Esophagus squamous epithelium (tissue), 5 donors: Measurements from ENCODE around the gene NR2C2. TPM values are rescaled to one million over a fixed set of nuclear protein-coding genes. Genes with fewer than 3 reads are reported as not detected.

Experiments
- DNase-seq: peaks from one replicate; lab custom pipeline; 2025; lab: John Stamatoyannopoulos, UW
- H3K27ac ChIP-seq, 4 donors: fragments of 200-600 bp; sonication (generic); one replicate each; pipeline ENCODE4 v1.5.1; 2016 to 2019; ENCODE audit warnings: mild to moderate bottlenecking in 1 of 4
- H3K27me3 ChIP-seq, 4 donors: fragments of 200-600 bp; sonication (generic); 1 replicate in 3 of 4; 2 replicates in 1 of 4; pipeline versions ENCODE4 v1.5.1 to v1.6.0; 2017 to 2021; ENCODE audit warnings: antibody characterized with exemption in 1 of 4
- H3K36me3 ChIP-seq, 3 donors: fragments of 200-600 bp; sonication (generic); one replicate each; pipeline ENCODE4 v1.5.1; 2016 to 2019
- H3K4me1 ChIP-seq, 3 donors: fragments of 200-600 bp; sonication (generic); one replicate each; pipeline ENCODE4 v1.5.1; 2017 to 2019
- H3K4me3 ChIP-seq, 4 donors: fragments of 200-600 bp; sonication (generic); 1 replicate in 3 of 4; 2 replicates in 1 of 4; pipeline ENCODE4 v1.5.1; 2016 to 2019; ENCODE audit warnings: mild to moderate bottlenecking in 2 of 4, moderate library complexity in 1 of 4
- H3K9me3 ChIP-seq, 3 donors: fragments of 200-600 bp; sonication (generic); one replicate each; pipeline ENCODE4 v1.5.1; 2016 to 2019
- CTCF ChIP-seq, 6 experiments: fragments of 450-650 bp in 4 of 6; fragments of 200-600 bp in 2 of 6; sonication (generic) in 2 of 6; IDR thresholded peaks; one replicate each; pipeline ENCODE4 v1.5.1; 2016 to 2019; ENCODE audit warnings: antibody characterized with exemption in 6 of 6, mild to moderate bottlenecking in 4 of 6, moderate library complexity in 4 of 6
- POLR2A ChIP-seq, 4 donors: fragments of 450-650 bp; IDR thresholded peaks; one replicate each; pipeline ENCODE4 v1.6.1; 2017; ENCODE audit warnings: antibody characterized with exemption in 4 of 4, mild to moderate bottlenecking in 4 of 4, moderate library complexity in 3 of 4
- WGBS, 2 donors: methylation state at CpG; one replicate each; pipeline ENCODE4 v1.1.5; 2018; 5-methylcytosine and 5-hydroxymethylcytosine counted together
- intact Hi-C: fragments of 100-400 bp; cut with DNase I; formaldehyde crosslinking; loops from one replicate; pipeline ENCODE4 v1.15.0; 2022
- total RNA-seq, 4 donors: library from RNA; depleted of rRNA; stranded (reverse); fragments of >200 nt; gene quantifications; one replicate each; pipeline ENCODE4 v1.1.0, GENCODE V29; 2016
- donor health status: DM: yes; HTN: yes; CAD: no.

Gene NR2C2
- total RNA-seq, 4 donors from 2014 or later, result 14.1 to 37.2 (median 26.3) TPM

GRCh38 chr3:15096046-15096445 is 148.7 kb downstream of the NR2C2 start:
- WGBS, 2 donors, result 63 to 100% methylated on average over 1 of the region's 3 CpGs
- no peaks in the 10 kb centered on the region for H3K9me3 ChIP-seq
- H3K27ac ChIP-seq, result no peak overlapping the region
- no peak for TF ChIP-seq CTCF (IDR thresholded peaks at IDR 0.05)
- TF ChIP-seq POLR2A (IDR thresholded peaks at IDR 0.05), result no peak
- no peak for DNase-seq
- H3K36me3 ChIP-seq, result peaks cover 6 to 54% (median 7%) of the 10 kb centered on the region in 3 donors
- peaks cover 11 to 24% (median 14%) of the 10 kb centered on the region in 3 donors for H3K4me1 ChIP-seq
- intact Hi-C loops, result no loop called here
- H3K27me3 ChIP-seq, result no peaks in the 10 kb centered on the region
- no peak overlapping the region for H3K4me3 ChIP-seq

DNA sequence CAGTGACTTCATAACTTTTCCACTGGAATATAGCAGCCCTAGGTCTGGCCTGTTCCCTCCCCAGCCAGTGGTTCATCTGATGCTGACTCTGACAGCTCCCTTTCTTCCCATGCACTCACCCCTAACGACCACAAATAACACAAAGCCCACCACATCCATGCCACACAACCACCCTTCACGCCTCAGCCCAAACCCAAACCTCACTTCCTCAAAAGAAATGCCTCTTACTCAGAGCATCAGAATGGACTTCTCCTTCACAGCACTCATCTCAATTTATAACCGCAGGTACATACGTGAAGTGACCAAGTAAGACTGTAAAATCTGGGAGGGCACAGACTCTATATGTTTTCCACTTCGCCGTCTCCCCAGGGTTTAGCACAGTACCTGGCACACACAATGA is 150.5 kb downstream of the NR2C2 start:
- DNase-seq, result no peak
- Histone ChIP-seq H3K27me3 (no peaks in the 10 kb centered on the region), H3K27ac (peak overlapping the region in 2 of 4 donors; percentile 92 to 95), H3K4me1 (peaks cover 15 to 43% (median 26%) of the 10 kb centered on the region in 3 donors), H3K4me3 (peak overlapping the region; percentile 89 to 99 (median 95)), H3K9me3 (no peaks in the 10 kb centered on the region), H3K36me3 (peaks cover 6 to 36% (median 7%) of the 10 kb centered on the region in 3 donors)
- no peak for TF ChIP-seq POLR2A (IDR thresholded peaks at IDR 0.05)
- no peak for TF ChIP-seq CTCF (IDR thresholded peaks at IDR 0.05)
- 23 to 40% methylated on average over 6 of the region's 6 CpGs for WGBS, 2 donors
- intact Hi-C loops, result no loop called here

Other genes with a start within 250 kb of the NR2C2 start
- gene FGD5, start 128.6 kb upstream of the NR2C2 start, total RNA-seq, result 10 to 100 TPM in 1 of 4 donors, 1 to 10 TPM in 2, under 1 TPM in 1; 0.80 to 12.0 (median 3.9) TPM
- 10 to 100 TPM; 23.9 to 39.2 (median 29.5) TPM for gene MRPS25, start 117.7 kb downstream of the NR2C2 start, total RNA-seq
- gene RBSN, start 151.6 kb downstream of the NR2C2 start, total RNA-seq, result 10 to 100 TPM; 16.0 to 25.0 (median 18.2) TPM